EL (cell line): ENCODE results near the gene EP400.

Experiments
- DNase-seq: peaks from one replicate; pipeline ENCODE4 v3.0.0-alpha.2; 2016

Gene EP400

DNA sequence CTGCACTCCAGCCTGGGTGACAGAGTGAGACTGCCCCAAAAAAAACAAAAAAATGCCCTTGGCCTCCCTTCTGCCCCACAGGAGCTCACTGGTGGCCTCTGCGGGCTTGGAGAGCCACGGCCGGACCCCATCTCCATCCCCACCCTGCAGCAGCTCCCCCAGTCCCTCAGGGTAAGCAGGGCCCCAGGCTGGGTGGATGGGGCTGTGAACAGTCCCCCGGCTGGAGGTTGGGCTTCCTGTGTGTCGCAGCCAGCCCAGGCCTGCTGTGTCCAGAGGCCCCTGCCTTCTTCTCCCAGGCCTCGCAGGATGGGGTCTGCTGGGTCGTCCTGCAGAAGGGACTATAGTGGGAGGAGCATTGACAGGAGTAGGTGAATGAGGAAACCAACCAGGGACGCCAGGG lies 36.1 kb upstream of the EP400 start:
- DNase-seq, result no peak

DNA sequence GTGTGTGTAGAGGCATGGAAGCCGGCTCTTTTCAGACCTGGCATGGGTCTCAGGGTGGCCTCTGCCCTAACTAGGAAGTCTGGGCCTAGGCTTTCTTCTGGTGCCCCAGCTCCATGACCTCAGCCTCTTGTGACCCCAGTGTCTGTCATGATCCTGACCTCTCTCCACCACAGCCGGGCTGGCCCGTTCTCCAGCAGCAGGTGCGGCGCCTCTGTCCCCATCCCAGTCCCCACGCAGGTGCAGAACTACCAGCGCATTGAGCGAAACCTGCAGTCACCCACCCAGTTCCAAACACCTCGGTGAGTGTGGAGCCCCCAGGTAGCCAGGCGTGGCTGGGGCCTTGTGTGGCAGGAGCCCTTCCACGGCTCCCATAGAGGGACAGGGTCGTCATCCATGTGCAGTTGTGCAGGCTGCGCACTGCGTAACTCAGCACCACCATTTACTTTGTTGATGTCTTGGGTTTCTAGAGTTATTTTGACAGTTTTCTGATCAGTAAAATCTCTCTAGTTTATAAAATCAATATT lies 35.5 kb upstream of the EP400 start:
- DNase-seq, result no peak

DNA sequence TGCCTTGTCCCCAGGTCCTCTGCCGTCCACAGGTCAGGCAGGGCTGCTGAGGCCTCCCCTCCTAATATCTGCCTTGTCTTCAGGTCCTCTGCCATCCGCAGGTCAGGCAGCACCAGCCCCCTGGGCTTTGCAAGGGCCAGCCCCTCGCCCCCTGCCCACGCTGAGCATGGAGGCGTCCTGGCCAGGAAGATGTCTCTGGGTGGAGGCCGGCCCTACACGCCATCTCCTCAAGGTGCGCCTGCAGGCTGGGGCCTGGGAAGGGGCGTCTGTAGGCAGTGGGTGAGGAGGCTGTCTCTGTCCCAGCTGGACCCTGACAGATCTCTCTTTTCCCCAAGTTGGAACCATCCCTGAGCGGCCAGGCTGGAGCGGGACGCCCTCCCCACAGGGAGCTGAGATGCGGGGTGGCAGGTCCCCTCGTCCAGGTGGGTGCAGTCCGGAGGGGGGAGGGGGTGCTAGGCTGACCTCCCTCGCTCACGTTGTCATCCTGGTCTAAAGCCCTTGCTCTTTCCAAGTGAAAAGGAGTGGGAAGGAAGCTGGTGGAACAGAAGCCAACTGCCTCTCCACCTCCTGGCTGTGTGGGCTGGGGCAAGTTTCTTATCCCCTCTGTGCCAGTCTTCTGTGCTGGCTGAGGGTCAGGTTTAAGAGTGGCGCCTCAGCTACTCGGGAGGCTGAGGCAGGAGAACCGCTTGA lies 34.6 kb upstream of the EP400 start:
- no peak for DNase-seq

DNA sequence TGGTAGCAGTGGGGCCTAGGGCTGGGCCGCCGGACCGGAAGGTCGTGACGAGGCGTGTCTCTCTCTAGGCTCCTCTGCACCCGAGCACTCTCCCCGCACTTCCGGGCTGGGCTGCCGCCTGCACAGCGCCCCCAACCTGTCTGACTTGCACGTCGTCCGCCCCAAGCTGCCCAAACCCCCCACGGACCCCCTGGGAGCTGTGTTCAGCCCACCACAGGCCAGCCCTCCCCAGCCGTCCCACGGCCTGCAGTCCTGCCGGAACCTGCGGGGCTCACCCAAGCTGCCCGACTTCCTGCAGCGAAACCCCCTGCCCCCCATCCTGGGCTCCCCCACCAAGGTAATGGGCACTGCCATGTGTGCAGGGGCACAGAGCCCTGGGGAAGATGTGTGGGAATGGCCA lies 33.9 kb upstream of the EP400 start:
- no peak for DNase-seq

DNA sequence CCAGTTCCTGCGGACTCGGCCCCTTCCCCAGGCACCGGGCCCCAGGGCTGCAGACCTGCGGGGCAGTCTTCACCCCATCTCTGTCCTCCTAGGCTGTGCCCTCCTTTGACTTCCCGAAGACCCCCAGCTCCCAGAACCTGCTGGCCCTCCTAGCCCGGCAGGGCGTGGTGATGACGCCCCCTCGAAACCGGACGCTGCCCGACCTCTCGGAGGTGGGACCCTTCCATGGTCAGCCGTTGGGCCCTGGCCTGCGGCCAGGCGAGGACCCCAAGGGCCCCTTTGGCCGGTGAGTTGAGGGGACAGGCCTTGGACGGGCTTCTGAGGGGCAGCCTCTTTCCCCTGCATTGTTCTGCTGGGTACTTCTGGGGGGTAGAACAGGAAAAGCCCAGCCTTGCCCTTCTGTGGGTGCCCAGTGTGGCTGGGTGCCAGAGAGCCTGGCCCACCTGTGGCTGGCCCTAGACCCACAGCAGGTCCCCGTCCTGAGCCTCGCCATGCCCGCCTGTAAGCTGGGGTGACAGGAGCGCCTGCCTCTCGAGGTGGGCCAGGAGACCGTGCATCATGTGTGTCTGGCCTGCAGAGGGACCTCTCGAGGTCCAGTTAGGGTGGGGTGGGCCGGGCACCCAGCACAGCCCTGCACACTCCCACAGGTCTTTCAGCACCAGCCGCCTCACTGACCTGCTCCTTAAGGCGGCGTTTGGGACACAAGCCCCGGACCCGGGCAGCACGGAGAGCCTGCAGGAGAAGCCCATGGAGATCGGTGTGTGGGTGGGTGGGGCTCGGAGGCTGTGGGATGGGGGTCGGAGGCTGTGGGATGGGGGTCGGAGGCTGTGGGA lies 33.2 kb upstream of the EP400 start:
- no peak for DNase-seq

DNA sequence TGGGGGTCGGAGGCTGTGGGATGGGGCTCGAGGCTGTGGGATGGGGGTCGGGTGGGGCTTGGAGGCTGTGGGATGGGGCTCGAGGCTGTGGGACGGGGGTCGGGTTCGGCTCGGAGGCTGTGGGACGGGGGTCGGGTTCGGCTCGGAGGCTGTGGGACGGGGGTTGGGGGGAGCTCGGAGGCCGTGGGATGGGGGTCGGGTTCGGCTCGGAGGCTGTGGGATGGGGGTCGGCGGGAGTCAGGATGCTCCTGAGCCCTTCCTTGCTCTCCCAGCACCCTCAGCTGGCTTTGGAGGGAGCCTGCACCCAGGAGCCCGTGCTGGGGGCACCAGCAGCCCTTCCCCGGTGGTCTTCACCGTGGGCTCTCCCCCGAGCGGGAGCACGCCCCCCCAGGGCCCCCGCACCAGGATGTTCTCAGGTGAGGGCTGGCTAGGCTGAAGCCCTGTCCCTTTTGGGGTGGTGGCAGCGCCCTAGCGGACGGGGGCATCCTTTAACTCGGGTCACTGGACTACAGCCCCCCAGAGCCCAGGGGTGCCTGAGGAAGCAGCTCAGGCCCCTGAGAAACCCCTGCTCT lies 32.5 kb upstream of the EP400 start:
- DNase-seq, result no peak

DNA sequence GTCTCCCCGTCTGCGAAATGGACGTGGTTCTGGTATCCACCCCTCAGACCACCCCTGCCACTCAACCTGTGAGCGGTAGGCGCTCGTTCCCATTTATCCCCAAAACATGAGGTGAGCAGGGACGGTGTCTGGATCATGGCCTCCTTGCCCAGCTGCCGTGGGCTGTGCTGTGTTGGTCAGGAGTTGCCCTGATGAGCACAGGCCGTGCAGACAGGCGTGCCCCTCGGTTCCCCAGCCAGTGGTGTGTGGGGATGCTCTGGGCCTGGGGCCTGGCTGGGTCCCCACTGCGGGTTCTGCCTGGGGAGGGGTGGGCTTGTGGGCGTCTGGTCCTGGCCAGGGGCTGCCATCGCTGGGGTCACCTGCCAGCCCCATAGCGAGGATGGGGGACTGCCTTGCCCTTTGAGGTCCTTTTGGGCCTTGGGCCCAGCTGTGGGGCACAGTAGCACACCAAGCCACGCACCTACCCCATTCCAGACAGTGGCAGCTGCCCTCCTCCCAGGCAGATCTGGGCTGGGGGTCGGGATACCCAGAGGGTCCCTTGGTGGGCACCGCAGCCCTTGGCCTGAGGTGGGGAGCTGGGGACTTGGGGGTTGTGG lies 31.9 kb upstream of the EP400 start:
- no peak for DNase-seq

DNA sequence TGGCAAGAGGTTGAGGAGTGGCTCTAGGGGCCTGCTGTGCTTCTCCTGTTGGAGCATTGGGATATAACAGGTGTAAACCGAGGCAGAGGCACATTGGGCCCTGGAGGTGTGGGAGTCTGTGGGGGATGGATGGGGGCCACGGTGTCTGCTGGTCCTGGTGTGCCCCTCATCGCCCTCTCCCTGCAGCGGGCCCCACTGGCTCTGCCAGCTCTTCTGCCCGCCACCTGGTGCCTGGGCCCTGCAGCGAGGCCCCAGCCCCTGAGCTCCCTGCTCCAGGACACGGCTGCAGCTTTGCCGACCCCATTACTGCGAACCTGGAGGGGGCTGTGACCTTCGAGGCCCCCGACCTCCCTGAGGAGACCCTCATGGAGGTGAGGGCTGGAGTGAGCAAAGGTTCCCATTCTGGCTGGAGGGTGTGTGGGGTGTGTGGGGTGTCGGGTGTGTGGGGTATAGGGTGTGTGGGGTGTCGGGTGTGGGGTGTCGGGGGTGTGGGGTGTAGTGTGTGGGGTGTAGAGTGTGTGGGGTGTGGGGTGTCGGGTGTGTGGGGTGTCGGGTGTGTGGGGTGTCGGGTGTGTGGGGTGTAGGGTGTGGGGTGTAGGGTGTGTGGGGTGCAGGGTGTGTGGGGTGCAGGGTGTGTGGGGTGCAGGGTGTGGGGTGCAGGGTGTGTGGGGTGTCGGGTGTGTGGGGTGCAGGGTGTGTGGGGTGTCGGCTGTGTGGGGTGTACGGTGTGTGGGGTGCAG lies 31.3 kb upstream of the EP400 start:
- DNase-seq, result no peak

DNA sequence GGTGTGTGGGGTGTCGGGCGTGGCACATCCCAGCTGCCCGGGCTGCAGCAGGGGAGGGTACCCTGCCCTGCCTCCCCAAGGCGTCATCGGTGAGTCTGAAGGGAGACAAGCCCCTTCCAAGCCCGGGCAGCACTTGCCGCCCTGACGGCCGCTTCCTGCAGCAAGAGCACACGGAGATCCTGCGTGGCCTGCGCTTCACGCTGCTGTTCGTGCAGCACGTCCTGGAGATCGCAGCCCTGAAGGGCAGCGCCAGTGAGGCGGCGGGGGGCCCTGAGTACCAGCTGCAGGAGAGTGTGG lies 30.7 kb upstream of the EP400 start:
- DNase-seq, result no peak

DNA sequence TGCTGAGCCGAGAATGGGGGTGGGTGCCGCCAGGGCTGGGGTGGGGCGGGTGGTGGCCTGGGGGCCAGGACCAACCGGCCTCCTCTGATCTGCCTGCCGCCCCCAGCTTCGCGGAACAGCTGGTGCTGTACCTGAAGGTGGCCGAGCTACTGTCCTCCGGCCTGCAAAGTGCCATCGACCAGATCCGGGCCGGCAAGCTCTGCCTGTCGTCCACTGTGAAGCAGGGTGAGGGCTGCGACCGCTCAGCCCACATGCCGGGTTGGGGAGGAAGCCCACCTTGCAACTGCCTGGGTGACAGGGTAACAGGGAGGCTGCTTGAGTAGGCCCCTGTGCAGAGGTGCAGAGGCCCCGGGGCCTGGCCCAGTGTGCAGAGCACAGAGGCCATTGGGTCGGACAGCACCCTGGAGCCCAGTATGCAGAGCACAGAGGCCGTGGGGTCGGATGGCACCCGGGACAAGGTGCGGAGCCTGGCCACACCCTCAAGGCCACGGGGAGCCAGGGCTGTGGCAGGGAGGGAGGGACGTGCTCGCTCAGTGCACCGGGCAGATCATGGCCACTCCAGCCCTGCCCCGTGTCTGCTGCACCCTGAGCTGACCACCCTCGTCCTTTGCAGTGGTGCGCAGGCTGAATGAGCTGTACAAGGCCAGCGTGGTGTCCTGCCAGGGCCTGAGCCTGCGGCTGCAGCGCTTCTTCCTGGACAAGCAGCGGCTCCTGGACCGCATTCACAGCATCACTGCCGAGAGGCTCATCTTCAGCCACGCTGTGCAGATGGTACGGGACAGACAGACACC lies 30.2 kb upstream of the EP400 start:
- no peak for DNase-seq

DNA sequence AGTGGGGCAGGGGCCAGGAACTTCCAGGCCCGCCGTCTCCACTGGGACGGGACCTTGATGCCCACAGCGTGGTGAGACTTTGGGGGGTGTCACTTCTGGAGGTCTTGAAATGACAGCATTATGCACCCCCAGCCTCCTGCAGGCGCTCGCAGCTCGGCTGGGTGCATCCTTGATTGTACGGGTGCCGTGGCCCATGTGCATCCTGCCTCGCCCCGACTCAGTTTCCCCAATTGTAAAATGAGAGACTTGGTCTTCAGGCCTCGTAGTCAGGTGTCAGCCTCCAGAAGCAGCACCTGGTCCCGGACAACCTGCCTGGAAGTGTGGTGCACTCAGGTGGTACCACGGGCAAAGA lies 29.6 kb upstream of the EP400 start:
- no peak for DNase-seq

DNA sequence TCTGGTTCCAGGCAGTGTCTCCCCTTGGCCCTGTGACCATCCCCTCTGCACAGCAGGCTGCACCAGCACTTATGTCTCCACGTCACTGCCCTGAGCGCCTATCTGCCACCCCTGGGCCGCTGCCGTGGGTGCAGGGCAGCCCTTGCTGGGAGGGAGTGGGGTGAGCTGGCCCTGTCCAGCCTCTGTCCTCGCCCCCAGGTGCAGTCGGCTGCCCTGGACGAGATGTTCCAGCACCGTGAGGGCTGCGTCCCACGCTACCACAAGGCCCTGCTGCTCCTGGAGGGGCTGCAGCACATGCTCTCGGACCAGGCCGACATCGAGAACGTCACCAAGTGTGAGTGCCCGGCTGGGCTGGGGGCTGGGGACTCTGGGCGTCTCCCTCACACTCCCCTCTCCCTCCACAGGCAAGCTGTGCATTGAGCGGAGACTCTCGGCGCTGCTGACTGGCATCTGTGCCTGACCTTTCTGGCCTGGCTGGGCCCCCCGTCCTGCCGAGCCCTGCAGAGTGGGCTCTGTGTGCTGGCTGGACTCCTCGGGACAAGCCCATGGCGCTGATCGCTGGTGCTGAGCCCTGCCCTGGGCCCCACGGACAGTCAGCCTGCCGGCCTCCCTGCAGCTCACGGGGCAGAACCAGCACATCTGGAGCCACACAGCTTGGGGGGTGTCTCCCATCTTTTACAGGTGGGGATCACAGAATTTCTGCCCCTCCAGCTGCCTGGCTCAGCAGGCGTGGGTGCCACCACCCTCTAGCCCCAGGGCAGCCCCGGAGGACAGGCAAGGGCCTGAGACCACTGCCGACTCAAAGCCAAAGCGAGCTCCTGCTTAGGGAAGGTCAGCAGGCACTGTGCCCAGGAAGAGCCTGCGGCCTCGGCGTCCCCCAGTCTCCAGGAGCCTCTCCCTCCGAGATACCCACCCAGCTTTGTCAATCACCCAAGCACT lies 28.6 kb upstream of the EP400 start:
- no peak for DNase-seq

DNA sequence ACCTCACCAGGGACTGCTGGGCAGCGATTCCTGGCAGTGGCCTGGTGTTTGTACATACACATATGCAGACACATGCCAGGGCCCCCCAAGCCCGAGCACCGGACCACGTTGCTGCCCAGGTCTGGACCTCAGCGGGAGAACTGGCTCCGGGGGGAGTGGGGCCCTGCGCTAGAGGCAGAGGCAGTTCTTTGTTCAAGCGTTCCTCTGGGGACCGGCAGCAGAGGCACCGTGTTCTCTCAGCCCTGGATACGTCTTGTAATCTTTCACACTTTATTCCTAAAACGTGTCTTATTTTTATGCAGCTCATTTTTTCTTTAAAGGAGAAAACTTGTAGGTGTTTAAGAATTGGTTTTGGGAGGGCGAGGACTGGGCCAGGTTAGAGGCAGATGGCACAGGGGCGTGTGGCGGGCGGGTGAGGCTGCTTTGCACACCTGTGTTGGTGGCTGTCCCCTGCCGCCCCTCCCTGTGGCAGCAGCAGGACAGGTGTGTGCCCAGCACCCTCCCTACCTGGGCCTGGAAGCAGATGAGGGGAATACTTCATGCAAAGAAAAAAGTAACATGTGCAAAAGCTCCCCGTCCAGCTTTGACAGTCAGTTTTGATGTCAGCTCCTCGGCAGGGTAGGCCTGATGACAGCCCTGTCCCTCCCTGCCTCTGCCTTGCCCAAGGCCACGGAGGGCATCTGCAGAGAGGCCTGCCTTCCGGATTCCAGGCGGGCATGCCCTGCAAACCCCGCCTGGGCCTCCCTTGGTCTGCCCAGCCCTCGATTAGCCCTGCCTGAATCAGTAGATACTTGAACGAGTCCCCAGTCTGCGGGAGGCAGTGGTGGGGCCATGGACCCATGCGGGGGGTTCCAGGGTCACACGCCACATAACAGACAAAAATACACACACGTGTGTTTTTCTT lies 27.6 kb upstream of the EP400 start:
- no peak for DNase-seq

DNA sequence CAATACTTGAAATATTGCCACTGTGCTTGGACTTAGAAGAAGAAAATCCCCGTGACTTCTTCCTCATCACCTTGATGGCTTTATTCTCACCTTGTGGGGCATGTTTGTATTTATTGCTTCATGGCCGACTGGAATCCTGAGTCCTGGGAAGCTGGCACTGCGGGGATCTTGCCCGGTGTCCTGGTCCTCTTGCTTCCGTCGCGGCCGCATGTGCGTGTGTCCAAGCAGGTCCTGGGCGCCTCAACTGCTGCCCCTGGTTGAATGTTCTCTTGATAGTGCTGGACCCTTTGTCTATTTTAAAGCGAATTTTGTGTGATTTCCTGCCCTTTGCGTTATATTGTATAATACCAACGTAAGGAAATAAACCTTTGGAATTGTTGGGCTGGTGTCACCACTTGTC lies 27.0 kb upstream of the EP400 start:
- DNase-seq, result no peak

DNA sequence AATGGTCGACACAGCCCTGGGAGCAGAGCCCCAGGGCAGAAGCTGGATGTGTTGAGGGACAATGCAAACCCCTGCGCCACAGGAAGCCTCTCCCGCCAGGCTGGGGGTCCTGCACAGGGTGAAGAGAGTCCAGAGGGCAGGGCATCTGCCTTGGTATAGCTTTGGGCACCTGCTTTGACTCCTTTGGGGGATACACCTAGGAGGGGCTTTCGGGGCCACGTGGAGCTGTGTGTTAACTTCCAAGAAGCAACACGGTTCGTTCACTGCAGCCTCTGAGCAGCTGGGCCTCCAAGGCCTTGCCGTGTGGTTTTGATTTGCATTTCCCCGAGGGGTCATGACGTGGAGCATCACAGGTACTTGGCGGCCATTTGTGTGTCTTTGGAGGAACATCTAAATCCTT lies 26.5 kb upstream of the EP400 start:
- no peak for DNase-seq

DNA sequence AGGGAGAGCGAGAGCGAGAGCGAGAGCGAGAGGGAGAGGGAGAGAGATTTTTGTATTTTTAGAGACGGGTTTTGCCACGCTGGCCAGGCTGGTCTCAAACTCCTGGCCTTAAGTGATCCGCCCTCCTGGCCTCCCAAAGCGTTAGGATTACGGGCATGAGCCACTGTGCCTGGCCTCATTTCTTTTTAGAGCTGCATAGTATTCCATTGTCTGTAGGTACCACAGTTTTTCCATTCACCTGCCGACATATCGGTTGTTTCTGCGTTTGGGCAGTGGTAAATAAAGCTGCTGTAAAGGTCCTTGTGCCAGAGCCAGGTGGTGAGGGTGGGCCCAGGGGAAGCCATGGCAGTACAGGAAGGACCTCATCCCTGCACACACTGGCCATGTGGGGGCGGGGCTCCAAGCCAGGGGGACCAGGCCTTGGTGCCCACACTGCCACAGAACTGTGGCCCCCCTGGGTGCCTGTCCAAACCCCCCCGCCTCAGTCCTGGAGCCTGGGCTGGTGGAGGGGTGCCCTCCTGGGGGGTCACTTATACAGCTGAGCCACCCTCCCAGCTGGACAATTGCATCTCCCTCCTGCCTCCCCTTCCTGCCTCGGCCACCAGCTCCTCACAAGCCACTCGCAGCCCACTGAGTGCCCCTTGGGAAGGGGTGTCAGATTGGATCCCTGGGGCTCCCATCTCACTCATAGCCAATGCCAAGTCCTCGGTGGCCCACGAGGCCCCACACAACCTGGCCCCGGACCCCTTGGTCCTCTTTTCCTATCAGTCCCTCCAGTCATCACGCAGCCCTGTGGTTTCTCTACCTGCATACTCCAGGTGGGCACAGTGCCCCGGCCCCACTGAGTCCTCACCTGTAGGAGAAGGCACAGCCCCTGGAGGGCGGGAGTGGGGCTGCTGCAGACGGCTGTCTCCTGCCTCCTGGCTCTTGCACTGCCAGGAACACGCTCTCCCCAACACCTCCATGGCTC lies 22.3 kb upstream of the EP400 start:
- DNase-seq, result no peak

DNA sequence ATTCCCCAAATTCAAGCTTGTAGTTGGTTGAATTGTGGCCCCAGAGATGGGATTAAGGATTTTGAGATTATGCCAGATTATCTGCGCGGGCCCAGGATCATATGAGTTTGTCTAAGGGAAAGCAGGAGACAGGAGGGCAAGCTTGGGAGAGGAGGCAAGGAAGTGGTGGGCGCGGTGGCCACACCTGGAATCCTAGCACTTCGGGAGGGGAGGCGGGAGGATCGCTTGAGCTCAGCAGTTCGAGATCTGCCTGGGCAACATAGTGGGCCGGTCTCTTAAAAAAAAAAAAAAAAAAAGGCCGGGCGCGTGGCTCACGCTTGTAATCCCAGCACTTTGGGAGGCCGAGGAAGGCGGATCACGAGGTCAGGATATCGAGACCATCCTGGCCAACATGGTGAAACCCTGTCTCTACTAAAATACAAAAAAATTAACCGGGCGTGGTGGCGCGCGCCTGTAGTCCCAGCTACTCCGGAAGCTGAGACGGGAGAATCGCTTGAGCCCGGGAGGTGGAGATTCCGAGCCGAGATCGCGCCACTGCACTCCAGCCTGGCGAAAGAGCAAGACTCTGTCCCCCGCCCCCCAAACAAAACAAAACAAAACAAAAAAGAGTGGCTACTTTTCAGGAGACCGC lies 21.5 kb upstream of the EP400 start:
- DNase-seq, result no peak
